Epithelial cell of proximal tubule (primary cell): ENCODE measurements around the gene SCYL3. TPM values are rescaled to one million over a fixed set of nuclear protein-coding genes. Genes with fewer than 3 reads are reported as not detected.

Source experiments
- DNase-seq: peaks from one replicate; pipeline ENCODE4 v3.0.0-alpha.2; 2011; ENCODE audit warnings: low read depth
- H3K4me3 ChIP-seq: 2 replicates; pipeline ENCODE4 v1.5.1; 2011; ENCODE audit warnings: low read depth, mild to moderate bottlenecking, low read length
- total RNA-seq: library from RNA; depleted of rRNA; stranded (reverse); fragments of >200 nt; gene quantifications from 2 replicates; pipeline ENCODE4 v1.2.3, GENCODE V29; 2015
- TF ChIP-seq, protein P1 (sequence below): conservative IDR thresholded peaks from 2 replicates; pipeline ENCODE4 v1.5.1; 2012; ENCODE audit warnings: low read depth, mild to moderate bottlenecking, low read length

Gene SCYL3
- total RNA-seq, 1 donor from 2014 or later = 4.2 TPM

DNA sequence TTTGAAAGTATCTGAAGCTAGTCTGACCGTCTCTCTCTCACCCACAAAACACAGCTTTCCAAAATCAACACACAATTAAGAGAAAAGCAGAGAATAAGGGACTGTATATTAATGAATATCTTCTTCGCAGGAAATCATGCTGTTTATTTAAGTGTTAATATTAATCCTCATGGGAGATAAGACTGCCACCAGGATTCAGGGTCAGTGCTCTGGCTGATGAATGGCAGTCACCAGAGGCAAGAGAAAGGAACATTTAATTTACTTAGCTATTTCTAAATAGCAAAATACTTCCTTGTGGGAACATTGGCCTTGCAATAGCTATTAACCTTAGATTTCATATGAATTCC lies 2.2 kb downstream of the SCYL3 start:
- TF ChIP-seq, protein P1, sequence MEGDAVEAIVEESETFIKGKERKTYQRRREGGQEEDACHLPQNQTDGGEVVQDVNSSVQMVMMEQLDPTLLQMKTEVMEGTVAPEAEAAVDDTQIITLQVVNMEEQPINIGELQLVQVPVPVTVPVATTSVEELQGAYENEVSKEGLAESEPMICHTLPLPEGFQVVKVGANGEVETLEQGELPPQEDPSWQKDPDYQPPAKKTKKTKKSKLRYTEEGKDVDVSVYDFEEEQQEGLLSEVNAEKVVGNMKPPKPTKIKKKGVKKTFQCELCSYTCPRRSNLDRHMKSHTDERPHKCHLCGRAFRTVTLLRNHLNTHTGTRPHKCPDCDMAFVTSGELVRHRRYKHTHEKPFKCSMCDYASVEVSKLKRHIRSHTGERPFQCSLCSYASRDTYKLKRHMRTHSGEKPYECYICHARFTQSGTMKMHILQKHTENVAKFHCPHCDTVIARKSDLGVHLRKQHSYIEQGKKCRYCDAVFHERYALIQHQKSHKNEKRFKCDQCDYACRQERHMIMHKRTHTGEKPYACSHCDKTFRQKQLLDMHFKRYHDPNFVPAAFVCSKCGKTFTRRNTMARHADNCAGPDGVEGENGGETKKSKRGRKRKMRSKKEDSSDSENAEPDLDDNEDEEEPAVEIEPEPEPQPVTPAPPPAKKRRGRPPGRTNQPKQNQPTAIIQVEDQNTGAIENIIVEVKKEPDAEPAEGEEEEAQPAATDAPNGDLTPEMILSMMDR = no peak
- no peak for DNase-seq
- no peak overlapping the region for H3K4me3 ChIP-seq

DNA sequence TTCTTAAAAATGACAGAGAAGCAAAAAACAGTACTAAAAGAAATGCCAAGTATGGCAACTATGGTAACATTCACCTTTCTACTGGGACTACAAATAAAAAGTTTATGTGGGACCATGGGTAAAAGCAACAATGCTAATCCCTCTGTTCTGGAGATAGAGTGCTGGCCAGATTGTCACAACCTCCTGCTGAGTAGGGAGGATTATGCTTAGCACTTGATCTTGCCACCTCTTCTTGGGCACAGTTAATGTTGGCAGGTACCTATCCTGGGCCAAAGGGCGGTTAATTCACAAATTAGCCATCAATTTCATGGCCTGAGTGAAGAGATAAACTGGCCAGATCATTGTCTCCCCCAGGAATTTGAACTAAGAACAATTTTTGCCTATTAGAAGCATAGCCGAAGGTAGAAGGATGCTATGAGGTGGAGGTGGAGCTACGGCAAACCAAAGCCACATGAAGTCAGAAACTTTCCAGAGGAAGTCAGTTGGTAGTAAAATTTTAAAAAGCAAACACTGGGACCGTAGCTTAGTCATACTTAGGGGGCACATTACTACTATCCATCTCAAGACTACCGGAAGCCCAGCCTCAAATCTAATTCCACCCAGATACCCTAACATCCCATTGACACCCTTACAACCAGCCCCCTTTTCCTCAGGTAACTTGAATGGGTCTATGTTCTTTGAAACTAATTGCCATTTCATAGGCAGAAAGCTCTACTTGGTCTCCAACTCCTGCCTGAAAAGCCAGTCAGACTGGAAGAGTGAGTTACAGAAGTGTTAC lies 2.7 kb downstream of the SCYL3 start:
- DNase-seq = no peak
- TF ChIP-seq, protein P1 = no peak
- no peak overlapping the region for H3K4me3 ChIP-seq

DNA sequence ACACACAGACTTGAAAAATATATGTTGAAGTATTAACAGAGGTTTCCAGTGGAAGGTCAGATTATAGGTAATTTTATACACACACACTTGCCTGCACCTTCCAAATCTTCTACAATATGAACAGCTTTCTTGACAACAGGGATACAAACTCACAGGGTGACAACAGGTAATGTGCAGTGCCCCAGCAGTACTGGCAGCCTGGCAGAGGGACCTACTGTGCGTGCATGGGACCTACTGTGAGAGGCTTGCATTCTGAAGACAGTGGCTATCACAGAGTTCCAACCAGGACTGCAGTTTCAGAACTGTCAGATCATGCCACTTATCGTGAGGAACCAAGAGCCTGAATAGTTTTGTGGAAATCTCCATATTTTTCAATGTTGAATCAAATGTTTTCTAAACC lies 3.8 kb downstream of the SCYL3 start:
- TF ChIP-seq, protein P1 = no peak
- no peak overlapping the region for H3K4me3 ChIP-seq
- no peak for DNase-seq

DNA sequence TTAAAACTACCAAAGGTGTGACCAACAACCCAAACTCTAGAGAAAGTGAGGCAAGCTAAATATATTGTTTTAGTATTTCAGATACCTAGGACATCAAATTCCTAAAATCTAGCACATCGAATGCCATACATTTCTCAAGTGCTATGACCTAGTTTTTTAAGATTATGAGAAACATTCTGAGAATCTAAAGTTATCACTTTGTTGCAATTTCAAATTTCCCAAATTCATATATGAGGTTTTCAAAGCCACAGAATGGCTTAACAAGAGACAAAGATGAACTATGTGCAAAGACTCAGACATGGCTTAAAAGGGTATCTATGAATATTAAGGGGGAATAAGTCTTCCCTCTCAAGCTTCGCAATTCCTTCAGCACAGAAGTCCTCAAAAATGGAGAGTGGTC lies 6.8 kb downstream of the SCYL3 start:
- no peak for DNase-seq
- no peak overlapping the region for H3K4me3 ChIP-seq
- TF ChIP-seq, protein P1 = no peak

DNA sequence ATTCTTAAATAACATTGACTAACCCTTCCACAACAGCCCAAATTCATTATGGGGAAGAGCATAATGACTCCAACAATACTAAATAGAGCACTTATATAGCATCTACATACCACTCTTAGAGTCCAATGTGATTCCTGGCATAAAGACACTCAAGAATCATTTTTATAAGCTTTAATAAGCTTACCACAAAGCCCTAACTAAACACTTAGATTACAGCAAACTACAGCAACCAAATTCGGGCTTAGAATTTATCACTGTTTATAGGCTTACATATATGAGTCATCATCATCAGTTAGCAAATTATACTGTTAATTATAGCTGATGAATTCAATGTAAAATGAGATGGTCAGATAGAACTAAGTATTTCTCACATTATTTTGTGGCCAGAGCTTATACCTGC lies 7.3 kb downstream of the SCYL3 start:
- H3K4me3 ChIP-seq = no peak overlapping the region
- no peak for DNase-seq
- TF ChIP-seq, protein P1 = no peak

DNA sequence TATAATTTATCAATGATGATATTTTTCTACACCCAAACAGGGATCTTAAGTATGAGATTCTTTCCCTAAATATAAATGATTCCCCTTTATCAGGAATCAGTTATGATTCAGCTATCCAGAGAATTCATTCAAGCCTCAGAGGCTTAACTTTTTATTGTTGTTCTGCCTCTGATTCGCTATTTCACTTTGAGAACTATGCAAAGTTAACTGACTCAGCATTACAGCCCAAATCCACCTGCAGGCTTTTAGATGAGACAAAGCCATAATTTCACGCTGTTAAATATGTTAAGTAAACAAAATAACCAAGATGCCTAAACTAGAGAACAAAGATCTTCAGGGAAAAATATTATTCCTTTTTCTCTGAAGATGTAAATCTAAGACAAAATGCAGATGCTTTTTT lies 8.5 kb downstream of the SCYL3 start:
- no peak for DNase-seq
- TF ChIP-seq, protein P1 = no peak
- no peak overlapping the region for H3K4me3 ChIP-seq

DNA sequence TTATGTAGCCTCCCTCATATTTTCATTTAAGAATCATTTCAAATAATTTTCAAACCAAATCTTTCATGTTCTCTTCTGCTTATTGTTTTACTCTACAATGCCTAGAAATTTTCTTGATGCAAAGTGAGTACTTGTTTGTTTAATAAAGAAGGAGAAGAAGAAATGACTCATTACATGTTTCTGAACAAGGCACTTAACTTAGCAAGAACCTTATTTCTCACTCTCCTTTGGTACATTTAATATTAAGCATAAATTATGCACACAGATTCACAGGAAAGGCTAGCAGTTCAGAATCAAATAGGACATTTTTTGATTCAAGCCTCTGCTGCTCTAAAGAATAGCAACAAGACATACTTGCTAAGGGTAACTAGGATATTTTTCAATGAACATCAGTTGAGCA lies 9.1 kb downstream of the SCYL3 start:
- DNase-seq = no peak
- TF ChIP-seq, protein P1 = no peak
- no peak overlapping the region for H3K4me3 ChIP-seq
